Measurements from ENCODE around the gene HECW1. TPM values are rescaled to one million over a fixed set of nuclear protein-coding genes. Genes with fewer than 3 reads are reported as not detected.

HECW1 gene
- total RNA-seq, 1 experiment from 2014 or later: 0.77 TPM

DNA sequence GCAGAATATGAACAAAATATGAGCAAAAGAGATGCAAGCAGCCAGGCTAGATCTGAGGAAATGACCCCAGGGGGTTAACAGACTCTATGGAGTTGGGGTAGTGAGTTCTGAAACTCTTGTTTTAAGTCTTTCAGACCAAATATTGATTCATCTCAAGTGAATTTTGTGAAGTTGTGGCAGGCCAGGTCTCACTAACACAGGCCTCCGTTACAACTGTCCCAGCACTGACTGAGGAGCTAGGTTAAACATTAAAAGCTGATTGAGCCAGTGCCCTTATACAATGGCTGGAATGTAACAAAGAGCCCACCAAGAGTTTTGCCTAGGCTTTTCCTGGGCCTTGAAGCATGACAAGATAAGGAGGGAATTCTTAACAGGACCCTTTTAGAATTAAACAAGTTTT lies 278.1 kb downstream of the HECW1 start:
- DNase-seq (ENCODE audit: low read depth, low spot score) (no peak), ATAC-seq (no peak)
- intact Hi-C loops (cut with micrococcal nuclease; ENCODE audit: unreplicated experiment) (no loop called here), in situ Hi-C loops (cut with HindIII; ENCODE audit: low pct_unique_long_range_greater_than_20kb, low sequenced_read_pairs) (no loop called here)
- Histone ChIP-seq H3K27me3 (ENCODE audit: control insufficient read depth, insufficient read depth, low read length) (peaks cover 5% of the 10 kb centered on the region), H3K4me1 (ENCODE audit: control insufficient read depth, insufficient read depth, low read length) (no peaks in the 10 kb centered on the region), H3K4me3 (ENCODE audit: low read depth in 2 of 2, low read length in 2 of 2) (no peak overlapping the region), H3K9me3 (ENCODE audit: control insufficient read depth, insufficient read depth, low read depth, low read length) (no peaks in the 10 kb centered on the region), H3K36me3 (ENCODE audit: control insufficient read depth, insufficient read depth, low read length) (no peaks in the 10 kb centered on the region), H3K27ac (ENCODE audit: low read length) (no peak overlapping the region)
- ChIA-PET POLR2A (no interaction called here), CTCF (no interaction called here)
- TF ChIP-seq CTCF (IDR thresholded peaks at IDR 0.05) (no peak), SIN3A (IDR thresholded peaks at IDR 0.05; ENCODE audit: borderline replicate concordance, insufficient read depth, low read depth, low read length) (no peak), POLR2AphosphoS5 (IDR thresholded peaks at IDR 0.05; ENCODE audit: low read depth, low read length) (no peak), TCF7L2 (IDR thresholded peaks at IDR 0.05; ENCODE audit: low read depth, low read length) (no peak)
- BruUV-seq (replicated peaks): no TSS peak

- no peak overlapping the region for H3K27ac ChIP-seq (ENCODE audit: low read length)
- intact Hi-C loops (cut with micrococcal nuclease; ENCODE audit: unreplicated experiment): no loop called here
- ChIA-PET CTCF (no interaction called here), POLR2A (interaction anchor here (0.6 kb wide), 1 partner anchor 65 kb away, joined by 6 read pairs; no protein-coding TSS in a partner anchor)
- H3K36me3 ChIP-seq (ENCODE audit: control insufficient read depth, insufficient read depth, low read length): no peaks in the 10 kb centered on the region
- H3K27me3 ChIP-seq (ENCODE audit: control insufficient read depth, insufficient read depth, low read length): peaks cover 15% of the 10 kb centered on the region
- in situ Hi-C loops (cut with HindIII; ENCODE audit: low pct_unique_long_range_greater_than_20kb, low sequenced_read_pairs): no loop called here
- TF ChIP-seq SIN3A (IDR thresholded peaks at IDR 0.05; ENCODE audit: borderline replicate concordance, insufficient read depth, low read depth, low read length): no peak
- TF ChIP-seq CTCF (IDR thresholded peaks at IDR 0.05): no peak
- no peak for TF ChIP-seq TCF7L2 (IDR thresholded peaks at IDR 0.05; ENCODE audit: low read depth, low read length)
- no peak for TF ChIP-seq REST (IDR thresholded peaks at IDR 0.05; ENCODE audit: insufficient read depth in 1 of 2, low read depth in 2 of 2, low read length in 1 of 2)
- TF ChIP-seq POLR2AphosphoS5 (IDR thresholded peaks at IDR 0.05; ENCODE audit: low read depth, low read length): no peak
- H3K4me1 ChIP-seq (ENCODE audit: control insufficient read depth, insufficient read depth, low read length): no peaks in the 10 kb centered on the region
- ATAC-seq (no peak), DNase-seq (ENCODE audit: low read depth, low spot score) (no peak)
- BruUV-seq (replicated peaks): no TSS peak
- H3K9me3 ChIP-seq (ENCODE audit: control insufficient read depth, insufficient read depth, low read depth, low read length): no peaks in the 10 kb centered on the region
- H3K4me3 ChIP-seq (ENCODE audit: low read depth in 2 of 2, low read length in 2 of 2): no peak overlapping the region
Measured at GRCh38 chr7:43391518-43391917, 279.1 kb downstream of the HECW1 start.
